ENCODE measurements around the gene DCPS.
"Not testable (repeated sequence)": the region's sequence is repeated elsewhere in the genome, so short reads cannot be mapped to it uniquely, and the experiment has no call there.

The DCPS gene

DNA sequence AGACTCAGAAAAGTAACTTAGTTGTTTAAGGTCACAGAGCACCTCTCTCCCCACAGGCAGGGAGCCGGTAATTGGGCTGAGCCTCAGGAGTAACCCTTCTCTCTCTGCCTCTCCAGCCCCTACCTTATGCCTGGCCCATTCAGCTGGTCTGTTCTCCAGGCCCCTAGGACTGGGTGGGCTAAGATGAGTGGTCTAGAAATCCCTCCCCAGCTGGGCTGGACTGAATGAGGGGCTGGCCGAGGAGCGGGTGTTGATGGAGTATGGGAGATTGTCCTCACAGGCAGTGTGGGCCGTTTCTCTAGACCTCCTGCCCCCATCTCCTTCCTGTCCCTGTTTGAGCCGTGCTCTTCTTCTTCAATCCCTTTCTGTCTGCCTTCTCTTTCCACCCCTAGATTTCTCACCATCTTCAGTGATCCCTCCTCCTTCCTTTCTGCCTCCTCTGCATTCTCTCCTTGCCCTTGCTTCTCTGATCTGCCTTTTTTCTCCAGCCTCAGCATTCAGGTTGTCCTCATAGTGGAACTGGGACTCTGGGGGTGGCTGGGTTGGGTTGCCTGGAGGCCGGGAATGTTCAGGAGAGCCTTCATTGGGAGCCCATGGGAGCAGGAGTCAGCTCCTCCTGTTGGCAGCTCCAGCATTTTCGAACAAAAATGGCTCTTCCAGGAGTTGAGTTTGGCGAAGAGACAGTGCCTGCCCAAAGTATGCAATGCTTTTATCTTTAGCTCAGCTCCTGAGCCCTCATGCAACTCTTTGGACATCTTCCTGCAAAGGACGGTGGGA lies 59.2 kb downstream of the DCPS start:
- no peak for DNase-seq (ENCODE audit: low spot score)

GRCh38 chr11:126363706-126364248 lies 59.9 kb downstream of the DCPS start:
- no peak for DNase-seq (ENCODE audit: low spot score)

- DNase-seq (ENCODE audit: low spot score) = not testable (repeated sequence)
Measured at GRCh38 chr11:126364735-126365134, 60.9 kb downstream of the DCPS start.

- DNase-seq (ENCODE audit: low spot score) = not testable (repeated sequence)
Measured at GRCh38 chr11:126365508-126365907, 61.6 kb downstream of the DCPS start.

DNA sequence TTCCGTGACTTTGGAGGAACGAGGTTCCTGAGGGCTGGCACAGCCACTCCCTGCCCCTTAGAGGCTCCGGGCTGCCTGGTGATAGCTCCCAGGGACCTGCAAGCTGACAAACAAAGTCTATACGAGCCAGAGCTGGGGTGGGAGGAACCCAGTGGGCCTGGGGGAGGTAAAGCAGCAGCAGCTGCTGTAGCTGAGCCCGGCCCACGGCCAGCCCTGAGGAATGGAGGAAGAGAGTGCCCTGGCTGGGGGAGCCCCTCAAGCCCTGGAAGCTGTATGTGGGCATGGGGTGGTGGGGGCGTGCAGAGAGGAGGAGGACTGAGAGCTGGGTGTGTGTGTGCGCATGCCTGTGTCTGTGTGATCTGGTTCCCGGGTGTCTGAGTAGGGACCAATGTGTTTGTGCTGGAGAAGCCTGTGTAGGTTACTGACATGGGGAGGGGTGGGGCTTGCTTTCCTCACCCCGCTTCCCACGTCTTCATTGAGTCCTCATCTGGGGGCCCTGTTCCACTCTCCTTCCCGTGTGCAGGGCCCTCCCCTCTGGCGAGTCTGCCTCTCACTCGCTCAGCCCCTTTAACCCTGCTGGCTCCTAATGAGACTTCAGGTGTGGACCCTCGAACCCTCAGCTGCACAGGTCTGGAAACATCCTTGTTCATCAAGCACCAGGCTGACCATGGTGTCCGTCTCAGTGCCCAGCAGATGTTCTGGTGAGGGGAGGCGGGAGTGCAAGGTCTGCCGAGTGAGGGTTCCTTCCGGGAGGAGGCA lies 62.4 kb downstream of the DCPS start:
- no peak for DNase-seq (ENCODE audit: low spot score)

DNA sequence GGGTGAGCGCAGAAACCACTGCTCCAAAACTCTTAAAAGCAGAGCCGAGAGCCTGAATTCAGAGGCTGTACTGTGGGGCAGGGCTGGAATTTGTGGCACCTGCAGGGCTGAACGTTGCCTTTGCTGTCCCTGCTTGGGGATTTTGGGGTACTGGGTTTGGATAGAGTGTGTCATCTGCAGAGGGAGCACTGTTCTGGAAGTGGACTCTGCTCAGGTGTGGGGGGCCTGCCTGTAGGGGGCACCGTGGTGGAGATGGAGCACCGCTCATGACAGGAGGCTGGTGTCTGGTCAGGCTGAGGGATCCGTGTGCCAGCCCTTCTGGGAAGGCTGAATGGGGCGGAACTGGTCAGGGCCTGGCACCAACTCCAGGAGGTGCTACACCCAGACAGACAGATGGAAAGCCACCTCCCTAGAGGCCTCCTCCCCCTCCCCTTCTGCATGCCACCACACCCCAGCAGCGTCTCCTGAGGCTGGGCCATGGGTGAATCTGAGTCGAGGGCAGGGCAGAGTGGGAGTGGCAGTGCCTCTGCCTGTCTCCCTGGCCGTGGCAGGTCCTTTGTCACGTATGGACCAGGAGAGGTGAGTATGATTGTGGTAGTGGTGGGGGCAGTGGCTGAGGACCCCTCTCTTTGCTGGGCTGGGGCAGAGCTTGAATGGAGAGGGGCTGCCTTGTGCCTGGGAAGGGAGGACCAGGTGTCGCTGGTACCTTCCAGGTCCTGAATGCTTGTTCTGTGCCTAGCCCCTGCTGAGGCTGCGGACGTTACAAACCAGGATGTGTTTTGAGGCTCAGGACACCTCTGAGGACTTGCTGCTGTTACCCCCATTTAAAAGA lies 63.2 kb downstream of the DCPS start:
- not testable (repeated sequence) for DNase-seq (ENCODE audit: low spot score)

DNA sequence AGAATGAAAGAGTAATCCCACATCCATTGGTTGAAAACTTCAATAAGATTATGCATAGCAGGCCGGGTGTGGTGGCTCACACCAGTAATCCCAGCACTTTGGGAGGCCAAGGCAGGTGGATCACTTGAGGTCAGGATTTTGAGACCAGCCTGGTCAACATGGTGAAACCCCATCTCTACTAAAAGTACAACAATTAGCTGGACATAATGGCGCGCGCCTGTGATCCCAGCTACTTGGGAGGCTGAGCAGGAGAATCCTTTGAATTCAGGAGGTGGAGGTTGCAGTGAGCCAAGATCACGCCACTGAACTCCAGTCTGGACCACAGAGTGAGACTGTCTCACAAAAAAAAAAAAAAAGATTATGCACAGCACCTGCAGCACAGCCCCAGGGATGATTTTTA lies 63.9 kb downstream of the DCPS start:
- not testable (repeated sequence) for DNase-seq (ENCODE audit: low spot score)

DNA sequence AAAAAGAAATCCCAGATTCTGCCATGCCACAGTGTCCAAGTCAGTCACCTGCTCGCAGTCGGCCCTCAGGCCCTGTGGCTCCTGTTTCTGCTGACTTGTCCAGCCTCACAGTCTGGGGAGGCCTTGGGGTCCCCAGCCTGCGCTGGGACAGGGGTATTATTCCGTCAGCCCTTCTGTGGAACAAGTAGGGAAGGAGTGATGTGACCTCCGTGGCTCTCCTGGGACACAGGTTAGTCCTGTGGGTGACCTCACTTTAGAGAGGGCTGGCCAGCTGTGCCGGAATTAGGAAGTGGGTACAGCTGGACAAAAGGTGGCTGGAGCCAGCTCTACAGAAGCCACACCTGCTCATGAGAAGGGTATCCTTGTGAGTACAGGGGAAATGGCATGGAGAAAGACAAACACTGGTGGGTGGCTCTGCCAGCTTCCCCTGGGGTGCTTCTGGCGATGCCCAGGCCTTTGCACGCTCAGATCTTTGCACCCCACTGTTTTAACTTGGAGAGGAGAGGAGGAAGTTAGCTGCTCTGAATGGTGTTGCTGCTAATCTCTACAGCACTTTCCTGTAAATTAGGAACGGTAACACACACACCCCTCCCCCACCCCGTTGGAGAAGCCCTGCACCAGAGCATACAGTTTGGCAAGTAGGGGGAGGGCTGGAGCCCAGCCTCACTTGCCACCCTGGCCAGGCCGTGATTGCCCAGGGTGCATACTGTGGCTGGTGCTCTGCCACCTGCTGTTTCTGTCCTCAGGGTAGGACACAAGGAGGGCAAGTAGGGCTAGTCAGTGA lies 64.7 kb downstream of the DCPS start:
- not testable (repeated sequence) for DNase-seq (ENCODE audit: low spot score)

DNA sequence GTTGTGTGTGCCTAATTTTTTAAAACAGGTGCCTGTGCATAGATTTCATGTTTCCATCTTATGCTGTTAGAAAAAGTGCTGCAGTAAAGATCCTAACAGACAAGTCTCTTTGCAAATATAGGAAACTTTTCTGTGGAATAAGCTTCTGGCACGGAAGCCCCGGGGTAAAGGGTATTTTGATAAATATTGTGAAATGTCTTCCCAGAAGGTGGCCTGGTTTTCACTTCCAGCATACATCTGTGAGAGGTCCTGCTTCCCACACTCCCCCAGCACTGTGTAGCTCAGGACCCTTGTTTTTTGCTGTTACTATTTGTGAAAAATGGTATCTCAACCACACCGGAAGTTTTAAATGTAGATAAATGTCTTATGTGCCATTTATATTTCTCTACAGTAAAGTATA lies 66.2 kb downstream of the DCPS start:
- no peak for DNase-seq (ENCODE audit: low spot score)

DNA sequence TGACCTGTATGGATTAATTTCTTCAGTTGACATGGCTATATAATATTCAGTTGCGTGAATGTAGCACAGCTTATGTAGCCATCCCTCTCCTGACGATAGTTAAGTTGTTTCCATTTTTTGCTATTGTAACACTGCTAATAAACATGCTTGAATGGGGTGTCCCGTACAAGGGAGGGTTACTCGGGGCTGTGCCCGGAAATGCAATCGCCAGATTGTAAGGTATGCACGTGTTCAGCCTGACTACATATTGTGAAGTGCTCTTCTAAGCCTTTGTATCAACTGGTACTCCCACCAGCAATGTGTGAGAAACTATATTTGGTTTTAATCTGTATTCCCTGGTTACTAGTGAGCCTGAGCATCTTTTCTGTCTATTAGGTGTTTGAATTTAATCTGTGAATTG lies 67.7 kb downstream of the DCPS start:
- DNase-seq (ENCODE audit: low spot score) = no peak

DNA sequence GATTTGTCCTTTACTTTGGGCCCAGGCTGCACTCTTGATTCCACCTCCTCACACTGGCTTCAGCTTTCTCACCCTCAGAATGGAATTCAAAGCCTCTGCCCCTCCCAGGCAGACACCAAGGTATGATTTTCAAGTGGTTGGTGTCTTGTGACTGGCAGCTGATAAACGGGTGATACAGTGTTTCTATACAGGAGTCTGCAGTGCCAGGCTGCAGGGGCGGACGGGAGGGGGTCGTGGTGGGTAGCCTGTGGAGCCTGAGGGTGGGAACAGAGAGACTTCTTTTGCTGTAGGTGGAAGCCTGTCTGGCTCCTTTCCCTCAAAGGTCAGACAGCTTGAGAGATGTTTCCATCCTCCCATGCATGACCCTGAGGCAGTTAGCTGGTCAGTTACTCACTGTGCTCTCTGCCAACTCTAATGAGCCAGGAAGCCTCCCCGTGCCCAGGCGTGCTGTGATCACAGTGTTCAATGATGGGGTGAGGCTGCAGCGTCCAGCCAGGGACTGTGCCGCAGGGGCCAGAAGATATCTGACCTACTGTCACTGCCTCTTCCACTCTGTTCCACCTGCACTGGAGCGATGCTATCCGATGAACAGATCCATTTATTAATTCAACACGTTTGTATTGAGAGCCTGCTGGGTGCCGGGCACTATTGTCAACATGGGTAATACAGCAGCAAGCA lies 69.7 kb downstream of the DCPS start:
- not testable (repeated sequence) for DNase-seq (ENCODE audit: low spot score)

GRCh38 chr11:126374562-126375300 lies 70.9 kb downstream of the DCPS start:
- DNase-seq (ENCODE audit: low spot score) = not testable (repeated sequence)

GRCh38 chr11:126375726-126376125 lies 71.9 kb downstream of the DCPS start:
- no peak for DNase-seq (ENCODE audit: low spot score)

DNA sequence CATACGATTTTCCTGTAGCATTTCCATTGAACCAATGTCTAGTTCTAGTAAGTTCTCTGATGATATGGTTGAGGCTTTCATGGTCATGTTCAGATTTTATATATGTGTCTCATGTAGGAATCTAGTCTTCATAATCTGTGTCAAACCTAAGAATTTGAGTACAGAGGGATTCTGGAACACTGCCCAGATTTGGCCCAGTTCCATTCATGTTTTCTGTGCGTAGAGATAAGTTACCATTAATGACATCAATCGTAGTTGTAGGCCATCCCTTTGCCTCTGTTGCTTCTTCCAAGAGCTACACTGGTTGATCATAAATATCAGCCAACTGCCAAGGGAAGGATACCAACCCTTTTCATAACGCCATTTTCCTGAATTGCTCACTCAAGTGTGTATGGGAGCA lies 74.9 kb downstream of the DCPS start:
- DNase-seq (ENCODE audit: low spot score) = no peak

GRCh38 chr11:126380909-126381308 lies 77.0 kb downstream of the DCPS start:
- no peak for DNase-seq (ENCODE audit: low spot score)

DNA sequence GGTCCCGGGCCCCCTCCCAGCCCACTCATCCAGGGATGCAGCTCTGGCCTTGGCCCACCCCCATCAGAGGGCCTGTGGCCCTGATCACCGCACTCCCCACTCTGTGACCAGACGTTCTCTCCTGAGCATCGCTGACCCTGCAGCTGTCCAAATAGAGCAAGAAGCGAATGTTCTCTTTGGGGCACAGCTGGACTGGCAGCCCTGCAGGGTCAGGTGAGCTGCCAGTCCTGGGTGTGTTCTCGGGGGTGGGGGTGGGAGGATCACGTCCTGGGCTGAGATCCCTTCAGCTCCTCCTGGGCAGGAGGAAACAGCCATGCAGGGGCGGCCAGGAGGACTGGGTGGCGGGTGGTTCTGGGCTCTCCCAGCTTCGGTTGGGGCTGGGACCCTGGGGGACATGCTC lies 78.1 kb downstream of the DCPS start:
- not testable (repeated sequence) for DNase-seq (ENCODE audit: low spot score)

GRCh38 chr11:126382641-126383040 lies 78.8 kb downstream of the DCPS start:
- DNase-seq (ENCODE audit: low spot score) = not testable (repeated sequence)

DNA sequence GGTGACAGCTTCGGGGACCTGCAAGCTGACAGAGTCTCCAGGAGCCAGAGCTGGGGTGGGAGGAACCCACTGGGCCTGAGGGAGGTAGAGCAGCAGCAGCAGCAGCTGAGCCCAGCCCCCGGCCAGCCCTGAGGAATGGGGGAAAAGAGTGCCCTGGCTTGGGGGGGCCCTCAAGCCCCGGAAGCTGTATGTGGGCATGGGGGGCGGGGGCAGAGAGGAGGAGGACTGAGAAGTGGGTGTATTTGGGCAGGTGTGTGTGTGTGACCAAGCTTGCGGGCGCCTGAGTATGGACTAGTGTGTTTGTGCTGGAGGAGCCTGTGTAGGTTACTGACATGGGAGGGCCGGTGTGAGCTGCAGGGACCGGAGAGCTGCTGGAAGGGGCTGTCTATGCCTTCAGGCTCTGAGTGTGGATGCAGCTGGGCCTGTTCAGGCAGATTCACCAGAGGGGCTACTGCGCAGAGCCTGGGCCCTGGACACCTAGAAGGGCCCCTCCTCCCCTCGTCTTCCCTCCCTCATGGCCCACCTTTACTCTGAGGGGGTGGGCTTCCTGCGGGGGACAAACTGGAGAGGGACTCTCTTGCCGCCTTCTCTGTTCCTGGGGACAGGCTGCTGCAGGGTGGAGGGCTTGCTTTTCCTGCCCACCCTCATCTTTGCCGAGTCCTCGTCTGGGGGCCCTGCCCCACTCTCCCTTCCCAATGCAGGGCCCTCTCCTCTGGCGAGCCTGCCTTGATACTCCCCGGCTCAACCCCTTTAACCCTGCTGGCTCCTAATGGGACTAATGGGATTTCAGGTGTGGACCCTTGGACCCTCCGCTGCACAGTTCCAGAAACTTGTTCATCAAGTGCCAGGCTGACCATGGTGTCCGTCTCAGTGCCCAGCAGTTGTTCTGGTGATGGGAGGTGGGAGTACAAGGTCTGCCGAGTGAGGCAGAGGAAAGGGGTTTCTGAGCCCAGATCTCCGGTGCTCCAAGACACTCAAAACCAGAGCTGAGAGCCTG lies 79.8 kb downstream of the DCPS start:
- no peak for DNase-seq (ENCODE audit: low spot score)
